ENCODE results near the gene TMEM107.

Gene TMEM107

GRCh38 chr17:8209907-8210760, 34.0 kb upstream of the TMEM107 start, which contains the start of gene AURKB (continued):
- TF ChIP-seq ZNF514 (tag by site-specific recombination; IDR thresholded peaks at IDR 0.05) = no peak
- no peak for TF ChIP-seq ZNF175 (tag by site-specific recombination; IDR thresholded peaks at IDR 0.05)
- TF ChIP-seq ZNF501 (tag by site-specific recombination; IDR thresholded peaks at IDR 0.05) = peak; percentile 91
- no peak for TF ChIP-seq HOXA7 (CRISPR knock-in tag; IDR thresholded peaks at IDR 0.05; ENCODE audit: borderline replicate concordance)
- 0 out of 2 replicates have a peak, but pooled peaks have one; percentile 4 for TF ChIP-seq OSR2 (tag by site-specific recombination; IDR thresholded peaks at IDR 0.05)
- TF ChIP-seq ZNF404 (tag by site-specific recombination; IDR thresholded peaks at IDR 0.05) = no peak
- TF ChIP-seq ZNF626 (tag by site-specific recombination; IDR thresholded peaks at IDR 0.05) = no peak
- no peak for TF ChIP-seq ZNF837 (tag by site-specific recombination; IDR thresholded peaks at IDR 0.05)
- no peak for TF ChIP-seq ZNF571 (tag by site-specific recombination; IDR thresholded peaks at IDR 0.05)
- peak; percentile 65 for TF ChIP-seq ZSCAN5A (tag by site-specific recombination; IDR thresholded peaks at IDR 0.05)
- TF ChIP-seq KLF1 (tag by site-specific recombination; IDR thresholded peaks at IDR 0.05) = peak; percentile 49; the same call in 1 of the 2 replicates
- peak; percentile 51; the same call in 1 of the 2 replicates for TF ChIP-seq YY1 (tag by site-specific recombination; IDR thresholded peaks at IDR 0.05)
- TF ChIP-seq ZBTB20 (tag by site-specific recombination; IDR thresholded peaks at IDR 0.05) = no peak
- 0 out of 2 replicates have a peak, but pooled peaks have one; percentile 62 for TF ChIP-seq ZNF138 (tag by site-specific recombination; IDR thresholded peaks at IDR 0.05; ENCODE audit: borderline replicate concordance)
- TF ChIP-seq CTCF (tag by site-specific recombination; IDR thresholded peaks at IDR 0.05) = no peak
- TF ChIP-seq ZNF146 (tag by site-specific recombination; IDR thresholded peaks at IDR 0.05) = 0 out of 2 replicates have a peak, but pooled peaks have one; percentile 13
- TF ChIP-seq ZNF394 (tag by site-specific recombination; IDR thresholded peaks at IDR 0.05; ENCODE audit: borderline replicate concordance) = peak; percentile 89; the same call in 1 of the 2 replicates
- TF ChIP-seq ZNF416 (tag by site-specific recombination; IDR thresholded peaks at IDR 0.05) = no peak
- peak; percentile 59; the same call in 1 of the 2 replicates for TF ChIP-seq ZNF610 (tag by site-specific recombination; IDR thresholded peaks at IDR 0.05; ENCODE audit: borderline replicate concordance)
- no peak for TF ChIP-seq ZNF560 (tag by site-specific recombination; IDR thresholded peaks at IDR 0.05; ENCODE audit: borderline replicate concordance)
- TF ChIP-seq ZNF555 (tag by site-specific recombination; conservative IDR thresholded peaks at IDR 0.05) = no peak
- no peak for TF ChIP-seq ZNF311 (tag by site-specific recombination; IDR thresholded peaks at IDR 0.05; ENCODE audit: borderline replicate concordance)
- TF ChIP-seq ZFP69B (tag by site-specific recombination; IDR thresholded peaks at IDR 0.05) = no peak; the same call in 1 of the 2 replicates
- TF ChIP-seq ZNF768 (tag by site-specific recombination; IDR thresholded peaks at IDR 0.05) = no peak
- TF ChIP-seq ZBTB48 (tag by site-specific recombination; IDR thresholded peaks at IDR 0.05) = peak; percentile 65
- peak; percentile 71 for TF ChIP-seq ZNF639 (tag by site-specific recombination; IDR thresholded peaks at IDR 0.05)
- TF ChIP-seq ZSCAN30 (tag by site-specific recombination; IDR thresholded peaks at IDR 0.05) = peak; percentile 72; the same call in 1 of the 2 replicates
- no peak for TF ChIP-seq ZNF174 (tag by site-specific recombination; IDR thresholded peaks at IDR 0.05)
- TF ChIP-seq ATF2 (tag by site-specific recombination; IDR thresholded peaks at IDR 0.05; ENCODE audit: low read depth) = peak; percentile 68; the same call in 1 of the 2 replicates
- TF ChIP-seq ZNF280C (tag by site-specific recombination; IDR thresholded peaks at IDR 0.05) = no peak
